ENCODE results near the gene NEMP1.

Gene NEMP1

GRCh38 chr12:57107456-57108155 lies 29.0 kb upstream of the NEMP1 start:
- DNase-seq (ENCODE audit: low spot score) = no peak

GRCh38 chr12:57106021-57106708 lies 27.6 kb upstream of the NEMP1 start:
- no peak for DNase-seq (ENCODE audit: low spot score)

- DNase-seq (ENCODE audit: low spot score) = no peak
Observed at GRCh38 chr12:57105011-57105753, 26.6 kb upstream of the NEMP1 start.

GRCh38 chr12:57104292-57104910 lies 25.8 kb upstream of the NEMP1 start:
- no peak for DNase-seq (ENCODE audit: low spot score)

GRCh38 chr12:57103856-57104255 lies 25.3 kb upstream of the NEMP1 start:
- no peak for DNase-seq (ENCODE audit: low spot score)

GRCh38 chr12:57101892-57102695 lies 23.5 kb upstream of the NEMP1 start:
- DNase-seq (ENCODE audit: low spot score) = no peak

GRCh38 chr12:57099766-57100165 lies 21.2 kb upstream of the NEMP1 start:
- DNase-seq (ENCODE audit: low spot score) = no peak

- DNase-seq (ENCODE audit: low spot score) = no peak
Observed at GRCh38 chr12:57099047-57099714, 20.6 kb upstream of the NEMP1 start.

- DNase-seq (ENCODE audit: low spot score) = no peak
Observed at GRCh38 chr12:57098546-57098945, 20.0 kb upstream of the NEMP1 start.

GRCh38 chr12:57097554-57097835 lies 18.9 kb upstream of the NEMP1 start:
- DNase-seq (ENCODE audit: low spot score) = no peak

GRCh38 chr12:57096748-57097553 lies 18.4 kb upstream of the NEMP1 start:
- DNase-seq (ENCODE audit: low spot score) = no peak

GRCh38 chr12:57096099-57096572 lies 17.5 kb upstream of the NEMP1 start:
- no peak for DNase-seq (ENCODE audit: low spot score)

GRCh38 chr12:57095440-57095839 lies 16.8 kb upstream of the NEMP1 start:
- no peak for DNase-seq (ENCODE audit: low spot score)

- no peak for DNase-seq (ENCODE audit: low spot score)
Observed at GRCh38 chr12:57094208-57095160, 15.9 kb upstream of the NEMP1 start.

- no peak for DNase-seq (ENCODE audit: low spot score)
Observed at GRCh38 chr12:57093415-57094207, 15.0 kb upstream of the NEMP1 start.

- no peak for DNase-seq (ENCODE audit: low spot score)
Observed at GRCh38 chr12:57092876-57093414, 14.4 kb upstream of the NEMP1 start.

GRCh38 chr12:57092529-57092862 lies 13.9 kb upstream of the NEMP1 start:
- DNase-seq (ENCODE audit: low spot score) = no peak

Measured in kidney capillary endothelial cell (primary cell).